Measurements from ENCODE around the gene ZNF79. TPM values are rescaled to one million over a fixed set of nuclear protein-coding genes. Genes with fewer than 3 reads are reported as not detected.

ZNF79 gene
- total and polyA plus RNA-seq, 2 experiments from 2014 or later, result 2.2 to 6.3 TPM

DNA sequence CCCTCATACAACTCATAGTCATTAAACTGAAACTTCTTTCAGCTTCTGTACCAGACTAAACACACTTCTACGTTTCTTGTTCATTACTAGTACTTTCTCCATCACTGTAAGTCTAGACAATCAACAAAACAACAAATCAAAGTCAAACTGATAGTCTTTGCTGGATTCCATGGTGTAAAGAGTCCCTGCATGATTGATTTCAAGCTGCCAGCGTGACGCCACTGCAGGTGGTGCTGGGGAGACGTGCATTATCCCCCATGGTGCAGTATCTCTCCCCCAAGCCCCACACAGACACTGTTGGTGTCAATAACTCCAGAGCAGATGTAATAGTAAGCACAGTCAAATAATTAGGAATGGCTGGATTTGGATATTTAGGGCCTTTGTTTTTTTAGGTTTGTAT lies 37.9 kb upstream of the ZNF79 start:
- Histone ChIP-seq H3K27ac (ENCODE audit: low read depth) (no peak overlapping the region), H3F3A (replicated peaks; ENCODE audit: low read depth) (0 out of 2 replicates have a peak, but pooled peaks cover 2% of the 10 kb centered on the region), H4K20me1 (replicated peaks; ENCODE audit: insufficient read depth) (no peaks in the 10 kb centered on the region; the same call in 1 of the 2 replicates), H3K36me3 (ENCODE audit: insufficient read depth) (no peaks in the 10 kb centered on the region), H3K4me1 (ENCODE audit: insufficient read depth) (no peaks in the 10 kb centered on the region; the same call in 1 of the 2 replicates), H3K79me2 (replicated peaks; ENCODE audit: insufficient read depth) (no peaks in the 10 kb centered on the region), H3K4me3 (no peak overlapping the region), H2AFZ (no peak overlapping the region), H3K9me2 (ENCODE audit: insufficient read depth) (no peaks in the 10 kb centered on the region), H3K27me3 (ENCODE audit: insufficient read depth) (no peaks in the 10 kb centered on the region), H3K4me2 (no peak overlapping the region)
- no peaks in the 10 kb centered on the region for H3K36me3 Mint-ChIP-seq (ENCODE audit: low read depth)
- no peak overlapping the region for H3K4me3 Mint-ChIP-seq
- ATAC-seq, result no peak
- H3K27ac Mint-ChIP-seq, result no peak overlapping the region
- peaks cover 11% of the 10 kb centered on the region for H3K4me1 Mint-ChIP-seq
- H3K9me3 Mint-ChIP-seq, result no peaks in the 10 kb centered on the region; the same call in 2 of the 3 replicates
- DNase-seq (ENCODE audit: low spot score), result no peak
- H3K27me3 Mint-ChIP-seq (ENCODE audit: insufficient read depth, low read depth, poor library complexity), result peaks cover 8% of the 10 kb centered on the region
- TF ChIP-seq CREB1 (CRISPR knock-in tag; IDR thresholded peaks at IDR 0.05; ENCODE audit: low read depth) (no peak), NANOG (IDR thresholded peaks at IDR 0.05; ENCODE audit: borderline replicate concordance) (no peak), STAT1 (IDR thresholded peaks at IDR 0.05; ENCODE audit: unreplicated experiment) (no peak), JUNB (IDR thresholded peaks at IDR 0.05; ENCODE audit: unreplicated experiment) (no peak), ZNF331 (CRISPR knock-in tag; IDR thresholded peaks at IDR 0.05; ENCODE audit: low read depth) (no peak), EZH2 (IDR thresholded peaks at IDR 0.05; ENCODE audit: low read depth, unreplicated experiment) (no peak)
- TF ChIP-seq, protein P1, sequence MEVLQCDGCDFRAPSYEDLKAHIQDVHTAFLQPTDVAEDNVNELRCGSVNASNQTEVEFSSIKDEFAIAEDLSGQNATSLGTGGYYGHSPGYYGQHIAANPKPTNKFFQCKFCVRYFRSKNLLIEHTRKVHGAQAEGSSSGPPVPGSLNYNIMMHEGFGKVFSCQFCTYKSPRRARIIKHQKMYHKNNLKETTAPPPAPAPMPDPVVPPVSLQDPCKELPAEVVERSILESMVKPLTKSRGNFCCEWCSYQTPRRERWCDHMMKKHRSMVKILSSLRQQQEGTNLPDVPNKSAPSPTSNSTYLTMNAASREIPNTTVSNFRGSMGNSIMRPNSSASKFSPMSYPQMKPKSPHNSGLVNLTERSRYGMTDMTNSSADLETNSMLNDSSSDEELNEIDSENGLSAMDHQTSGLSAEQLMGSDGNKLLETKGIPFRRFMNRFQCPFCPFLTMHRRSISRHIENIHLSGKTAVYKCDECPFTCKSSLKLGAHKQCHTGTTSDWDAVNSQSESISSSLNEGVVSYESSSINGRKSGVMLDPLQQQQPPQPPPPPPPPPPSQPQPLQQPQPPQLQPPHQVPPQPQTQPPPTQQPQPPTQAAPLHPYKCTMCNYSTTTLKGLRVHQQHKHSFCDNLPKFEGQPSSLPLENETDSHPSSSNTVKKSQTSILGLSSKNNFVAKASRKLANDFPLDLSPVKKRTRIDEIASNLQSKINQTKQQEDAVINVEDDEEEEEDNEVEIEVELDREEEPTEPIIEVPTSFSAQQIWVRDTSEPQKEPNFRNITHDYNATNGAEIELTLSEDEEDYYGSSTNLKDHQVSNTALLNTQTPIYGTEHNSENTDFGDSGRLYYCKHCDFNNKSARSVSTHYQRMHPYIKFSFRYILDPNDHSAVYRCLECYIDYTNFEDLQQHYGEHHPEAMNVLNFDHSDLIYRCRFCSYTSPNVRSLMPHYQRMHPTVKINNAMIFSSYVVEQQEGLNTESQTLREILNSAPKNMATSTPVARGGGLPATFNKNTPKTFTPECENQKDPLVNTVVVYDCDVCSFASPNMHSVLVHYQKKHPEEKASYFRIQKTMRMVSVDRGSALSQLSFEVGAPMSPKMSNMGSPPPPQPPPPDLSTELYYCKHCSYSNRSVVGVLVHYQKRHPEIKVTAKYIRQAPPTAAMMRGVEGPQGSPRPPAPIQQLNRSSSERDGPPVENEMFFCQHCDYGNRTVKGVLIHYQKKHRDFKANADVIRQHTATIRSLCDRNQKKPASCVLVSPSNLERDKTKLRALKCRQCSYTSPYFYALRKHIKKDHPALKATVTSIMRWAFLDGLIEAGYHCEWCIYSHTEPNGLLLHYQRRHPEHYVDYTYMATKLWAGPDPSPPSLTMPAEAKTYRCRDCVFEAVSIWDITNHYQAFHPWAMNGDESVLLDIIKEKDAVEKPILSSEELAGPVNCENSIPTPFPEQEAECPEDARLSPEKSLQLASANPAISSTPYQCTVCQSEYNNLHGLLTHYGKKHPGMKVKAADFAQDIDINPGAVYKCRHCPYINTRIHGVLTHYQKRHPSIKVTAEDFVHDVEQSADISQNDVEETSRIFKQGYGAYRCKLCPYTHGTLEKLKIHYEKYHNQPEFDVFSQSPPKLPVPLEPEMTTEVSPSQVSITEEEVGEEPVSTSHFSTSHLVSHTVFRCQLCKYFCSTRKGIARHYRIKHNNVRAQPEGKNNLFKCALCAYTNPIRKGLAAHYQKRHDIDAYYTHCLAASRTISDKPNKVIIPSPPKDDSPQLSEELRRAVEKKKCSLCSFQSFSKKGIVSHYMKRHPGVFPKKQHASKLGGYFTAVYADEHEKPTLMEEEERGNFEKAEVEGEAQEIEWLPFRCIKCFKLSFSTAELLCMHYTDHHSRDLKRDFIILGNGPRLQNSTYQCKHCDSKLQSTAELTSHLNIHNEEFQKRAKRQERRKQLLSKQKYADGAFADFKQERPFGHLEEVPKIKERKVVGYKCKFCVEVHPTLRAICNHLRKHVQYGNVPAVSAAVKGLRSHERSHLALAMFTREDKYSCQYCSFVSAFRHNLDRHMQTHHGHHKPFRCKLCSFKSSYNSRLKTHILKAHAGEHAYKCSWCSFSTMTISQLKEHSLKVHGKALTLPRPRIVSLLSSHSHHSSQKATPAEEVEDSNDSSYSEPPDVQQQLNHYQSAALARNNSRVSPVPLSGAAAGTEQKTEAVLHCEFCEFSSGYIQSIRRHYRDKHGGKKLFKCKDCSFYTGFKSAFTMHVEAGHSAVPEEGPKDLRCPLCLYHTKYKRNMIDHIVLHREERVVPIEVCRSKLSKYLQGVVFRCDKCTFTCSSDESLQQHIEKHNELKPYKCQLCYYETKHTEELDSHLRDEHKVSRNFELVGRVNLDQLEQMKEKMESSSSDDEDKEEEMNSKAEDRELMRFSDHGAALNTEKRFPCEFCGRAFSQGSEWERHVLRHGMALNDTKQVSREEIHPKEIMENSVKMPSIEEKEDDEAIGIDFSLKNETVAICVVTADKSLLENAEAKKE (CRISPR knock-in tag; IDR thresholded peaks at IDR 0.05), result no peak
- TF ChIP-seq, protein P2, sequence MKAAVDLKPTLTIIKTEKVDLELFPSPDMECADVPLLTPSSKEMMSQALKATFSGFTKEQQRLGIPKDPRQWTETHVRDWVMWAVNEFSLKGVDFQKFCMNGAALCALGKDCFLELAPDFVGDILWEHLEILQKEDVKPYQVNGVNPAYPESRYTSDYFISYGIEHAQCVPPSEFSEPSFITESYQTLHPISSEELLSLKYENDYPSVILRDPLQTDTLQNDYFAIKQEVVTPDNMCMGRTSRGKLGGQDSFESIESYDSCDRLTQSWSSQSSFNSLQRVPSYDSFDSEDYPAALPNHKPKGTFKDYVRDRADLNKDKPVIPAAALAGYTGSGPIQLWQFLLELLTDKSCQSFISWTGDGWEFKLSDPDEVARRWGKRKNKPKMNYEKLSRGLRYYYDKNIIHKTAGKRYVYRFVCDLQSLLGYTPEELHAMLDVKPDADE (IDR thresholded peaks at IDR 0.05), result no peak
- TF ChIP-seq, protein P3, sequence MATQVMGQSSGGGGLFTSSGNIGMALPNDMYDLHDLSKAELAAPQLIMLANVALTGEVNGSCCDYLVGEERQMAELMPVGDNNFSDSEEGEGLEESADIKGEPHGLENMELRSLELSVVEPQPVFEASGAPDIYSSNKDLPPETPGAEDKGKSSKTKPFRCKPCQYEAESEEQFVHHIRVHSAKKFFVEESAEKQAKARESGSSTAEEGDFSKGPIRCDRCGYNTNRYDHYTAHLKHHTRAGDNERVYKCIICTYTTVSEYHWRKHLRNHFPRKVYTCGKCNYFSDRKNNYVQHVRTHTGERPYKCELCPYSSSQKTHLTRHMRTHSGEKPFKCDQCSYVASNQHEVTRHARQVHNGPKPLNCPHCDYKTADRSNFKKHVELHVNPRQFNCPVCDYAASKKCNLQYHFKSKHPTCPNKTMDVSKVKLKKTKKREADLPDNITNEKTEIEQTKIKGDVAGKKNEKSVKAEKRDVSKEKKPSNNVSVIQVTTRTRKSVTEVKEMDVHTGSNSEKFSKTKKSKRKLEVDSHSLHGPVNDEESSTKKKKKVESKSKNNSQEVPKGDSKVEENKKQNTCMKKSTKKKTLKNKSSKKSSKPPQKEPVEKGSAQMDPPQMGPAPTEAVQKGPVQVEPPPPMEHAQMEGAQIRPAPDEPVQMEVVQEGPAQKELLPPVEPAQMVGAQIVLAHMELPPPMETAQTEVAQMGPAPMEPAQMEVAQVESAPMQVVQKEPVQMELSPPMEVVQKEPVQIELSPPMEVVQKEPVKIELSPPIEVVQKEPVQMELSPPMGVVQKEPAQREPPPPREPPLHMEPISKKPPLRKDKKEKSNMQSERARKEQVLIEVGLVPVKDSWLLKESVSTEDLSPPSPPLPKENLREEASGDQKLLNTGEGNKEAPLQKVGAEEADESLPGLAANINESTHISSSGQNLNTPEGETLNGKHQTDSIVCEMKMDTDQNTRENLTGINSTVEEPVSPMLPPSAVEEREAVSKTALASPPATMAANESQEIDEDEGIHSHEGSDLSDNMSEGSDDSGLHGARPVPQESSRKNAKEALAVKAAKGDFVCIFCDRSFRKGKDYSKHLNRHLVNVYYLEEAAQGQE (IDR thresholded peaks at IDR 0.05; ENCODE audit: unreplicated experiment), result no peak

All from GM23338 (cell line).